Measurements from ENCODE around the gene RFPL4AL1.

RFPL4AL1 gene

GRCh38 chr19:55801416-55801815 is 32.5 kb downstream of the RFPL4AL1 start:
- no peak for DNase-seq
- TF ChIP-seq GATA1 (IDR thresholded peaks at IDR 0.05; ENCODE audit: low read depth, low read length) (no peak), POLR2A (IDR thresholded peaks at IDR 0.05; ENCODE audit: low read length) (no peak)

DNA sequence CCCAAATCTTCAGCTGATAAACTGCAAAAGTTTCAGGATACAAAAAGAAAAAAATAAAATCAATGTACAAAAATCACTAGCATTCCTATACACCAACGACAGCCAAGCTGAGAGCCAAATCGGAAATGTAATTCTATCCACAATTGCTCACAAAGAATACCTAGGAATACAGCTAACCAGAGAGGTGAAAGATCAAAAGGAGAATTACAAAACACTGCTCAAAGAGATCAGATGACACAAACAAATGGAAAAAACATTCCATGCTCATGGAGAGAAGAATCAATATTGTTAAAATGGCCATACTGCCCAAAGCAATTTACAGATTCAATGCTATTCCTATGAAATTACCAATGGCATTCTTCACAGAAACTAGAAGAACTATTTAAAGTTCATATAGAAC is 33.4 kb downstream of the RFPL4AL1 start:
- no peak for DNase-seq
- TF ChIP-seq POLR2A (IDR thresholded peaks at IDR 0.05; ENCODE audit: low read length) (no peak), GATA1 (IDR thresholded peaks at IDR 0.05; ENCODE audit: low read depth, low read length) (no peak)

DNA sequence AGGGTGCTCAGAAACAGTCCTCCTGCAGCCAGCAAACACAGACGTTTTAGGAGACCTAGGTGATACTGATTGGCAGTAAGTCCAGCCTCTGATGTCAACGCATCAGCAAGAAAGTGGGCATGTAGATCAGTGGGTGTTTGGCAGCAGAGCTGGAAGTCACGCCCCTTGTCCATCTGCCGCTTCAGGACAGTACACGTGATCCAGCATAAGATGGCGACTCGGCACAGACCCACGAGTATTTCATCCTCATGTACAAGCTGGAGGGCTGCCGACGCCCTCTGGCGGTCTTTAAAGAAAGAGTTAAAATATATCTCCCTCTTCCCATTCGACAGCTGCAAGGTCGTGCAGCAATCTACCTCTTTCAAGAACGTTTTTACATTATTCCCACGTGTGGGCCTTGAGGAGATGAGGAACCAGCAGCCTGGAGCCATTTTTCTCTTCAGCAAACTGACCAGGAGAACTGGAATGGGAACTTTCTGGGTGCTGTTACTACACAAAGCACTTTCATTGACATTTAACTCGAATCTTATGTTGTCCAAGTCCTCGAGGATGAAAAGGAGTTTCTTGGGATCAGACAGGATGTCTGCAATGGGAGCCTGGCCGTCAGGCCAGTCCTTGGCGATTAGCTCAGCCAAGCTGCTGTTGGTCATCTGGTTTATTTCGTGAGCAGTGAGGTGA is 40.6 kb downstream of the RFPL4AL1 start:
- peak; percentile 77 to 78 for DNase-seq
- TF ChIP-seq GATA1 (IDR thresholded peaks at IDR 0.05; ENCODE audit: low read depth, low read length) = no peak
- no peak for TF ChIP-seq POLR2A (IDR thresholded peaks at IDR 0.05; ENCODE audit: low read length)

GRCh38 chr19:55811340-55811739 is 42.4 kb downstream of the RFPL4AL1 start:
- no peak for DNase-seq
- no peak for TF ChIP-seq GATA1 (IDR thresholded peaks at IDR 0.05; ENCODE audit: low read depth, low read length)
- TF ChIP-seq POLR2A (IDR thresholded peaks at IDR 0.05; ENCODE audit: low read length) = no peak

- TF ChIP-seq GATA1 (IDR thresholded peaks at IDR 0.05; ENCODE audit: low read depth, low read length) (no peak), POLR2A (IDR thresholded peaks at IDR 0.05; ENCODE audit: low read length) (no peak)
- no peak for DNase-seq
Observed at GRCh38 chr19:55812449-55812848, 43.5 kb downstream of the RFPL4AL1 start.

- no peak for DNase-seq
- TF ChIP-seq GATA1 (IDR thresholded peaks at IDR 0.05; ENCODE audit: low read depth, low read length) = no peak
- no peak for TF ChIP-seq POLR2A (IDR thresholded peaks at IDR 0.05; ENCODE audit: low read length)
Observed at GRCh38 chr19:55813906-55814305, 45.0 kb downstream of the RFPL4AL1 start.

DNA sequence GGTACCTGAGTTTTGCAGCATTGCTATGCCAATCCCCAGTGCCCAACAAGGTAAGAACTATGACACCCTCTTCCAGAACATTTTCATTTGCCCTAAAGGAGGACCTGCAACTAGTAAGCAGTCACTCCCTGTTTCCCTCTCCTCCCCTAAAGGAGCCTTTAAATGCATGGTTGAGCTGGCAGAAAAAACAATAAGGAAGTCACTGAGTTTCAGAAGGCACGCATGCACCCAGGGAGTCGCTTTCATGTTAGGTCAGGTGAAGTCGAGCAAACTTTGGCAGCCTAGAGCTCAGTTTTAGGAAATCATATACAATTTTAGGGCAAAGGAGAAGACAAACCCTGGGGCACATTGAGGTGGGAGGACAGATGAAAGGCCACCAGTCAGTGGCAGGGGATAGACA is 51.1 kb downstream of the RFPL4AL1 start:
- DNase-seq = no peak
- TF ChIP-seq GATA1 (IDR thresholded peaks at IDR 0.05; ENCODE audit: low read depth, low read length) = no peak
- no peak for TF ChIP-seq POLR2A (IDR thresholded peaks at IDR 0.05; ENCODE audit: low read length)

Data from erythroblast (primary cell).